Neural progenitor cell (in vitro differentiated cells): ENCODE results near the gene PPP2R2D.

Experiments
- CTCF ChIP-seq: fragments of 200-600 bp; sonication (generic); IDR thresholded peaks from 2 replicates; pipeline ENCODE4 v1.5.1; 2017; ENCODE audit warnings: antibody characterized with exemption, mild to moderate bottlenecking
- EZH2 ChIP-seq: fragments of 200-600 bp; sonication (generic); IDR thresholded peaks from 2 replicates; pipeline ENCODE4 v1.6.1; 2017; ENCODE audit warnings: antibody characterized with exemption, mild to moderate bottlenecking, moderate library complexity

- TF ChIP-seq CTCF (no peak), EZH2 (no peak)
These were observed 104.3 kb downstream of the PPP2R2D start for GRCh38 chr10:132005147-132005546.
